HCT116 (cell line): ENCODE results near the gene SPATC1L. TPM values are rescaled to one million over a fixed set of nuclear protein-coding genes. Genes with fewer than 3 reads are reported as not detected.

Experiments used
- ATAC-seq: fragments of 200-7000 bp; cut with Tn5 transposase; 2 replicates; pipeline ENCODE4 v1.9.1; 2020; ENCODE audit warnings: mild to moderate bottlenecking, moderate library complexity
- BruUV-seq: library from RNA; stranded (reverse); fragments of 400-500 nt; replicated peaks from 2 replicates; lab custom pipeline; 2021; lab: Mats Ljungman, UMichigan
- CTCF ChIA-PET: fragments of 300-600 bp; sonication (Branson Sonifier 250); formaldehyde crosslinking; loops from one replicate; lab custom pipeline; 2021; ENCODE audit warnings: antibody characterized with exemption; lab: Charles Lee
- POLR2A ChIA-PET: fragments of 300-600, 350-600 bp; sonication (Branson Sonifier 250); formaldehyde crosslinking; loops from one replicate; lab custom pipeline; 2021; ENCODE audit warnings: antibody characterized with exemption; lab: Charles Lee
- RAD21 ChIA-PET, 2 experiments: fragments of 300-600 bp; sonication (Branson Sonifier 250); formaldehyde crosslinking; loops; one replicate each; lab custom pipeline; 2023; ENCODE audit warnings: low total read pairs in 2 of 2; ENCODE audit not compliant: uncharacterized antibody in 2 of 2, unreplicated experiment in 2 of 2, low non-redundant PET in 1 of 2; lab: Charles Lee
- DNase-seq: peaks from one replicate; pipeline ENCODE4 v3.0.0-alpha.2; 2010; ENCODE audit warnings: low read depth, low spot score
- H2AFZ ChIP-seq: fragments of 200-600 bp; shearing (Covaris generic), sonication (generic); 2 replicates; pipeline ENCODE4 v1.6.1; 2017; ENCODE audit warnings: low read depth, mixed run types, mixed read lengths, antibody characterized with exemption, low read length; ENCODE audit not compliant: poor library complexity, severe bottlenecking
- H3K27ac ChIP-seq: 2 replicates; pipeline ENCODE4 v1.5.1; 2012; ENCODE audit warnings: low read depth, low read length
- H3K27me3 ChIP-seq: fragments of 200-600 bp; sonication (generic); 2 replicates; pipeline ENCODE4 v1.6.1; 2016; ENCODE audit warnings: mixed run types, low read length, mixed read lengths; ENCODE audit not compliant: insufficient read depth
- H3K36me3 ChIP-seq, 2 experiments: fragments of 200-500 bp in 1 of 2; fragments of 200-600 bp in 1 of 2; sonication (Bioruptor generic) in 1 of 2; sonication (generic) in 1 of 2; 2 replicates each; pipeline versions ENCODE4 v1.5.1 to v1.6.1; 2014 to 2016; ENCODE audit warnings: low read length in 2 of 2, inconsistent platforms in 1 of 2, mixed read lengths in 1 of 2, mixed run types in 1 of 2; ENCODE audit not compliant: insufficient read depth in 2 of 2, control insufficient read depth in 1 of 2
- H3K4me1 ChIP-seq, 2 experiments: fragments of 200-600 bp in 1 of 2; sonication (generic) in 1 of 2; 2 replicates each; pipeline versions ENCODE4 v1.5.1 to v1.6.1; 2012 to 2017; ENCODE audit warnings: low read length in 2 of 2, inconsistent platforms in 1 of 2, mild to moderate bottlenecking in 1 of 2, mixed read lengths in 1 of 2, mixed run types in 1 of 2, moderate library complexity in 1 of 2; ENCODE audit not compliant: insufficient read depth in 2 of 2, control insufficient read depth in 1 of 2
- H3K4me2 ChIP-seq: fragments of 200-600 bp; sonication (generic); 2 replicates; pipeline ENCODE4 v1.6.1; 2017; ENCODE audit warnings: mixed run types, low read length, mixed read lengths
- H3K4me3 ChIP-seq, 2 experiments: fragments of 200-600 bp in 1 of 2; sonication (generic) in 1 of 2; replicated peaks in 1 of 2; 2 replicates each; pipeline ENCODE4 v1.5.1; 2011 to 2016; ENCODE audit warnings: low read length in 2 of 2, control low read depth in 1 of 2, low read depth in 1 of 2, mild to moderate bottlenecking in 1 of 2, mixed read lengths in 1 of 2, mixed run types in 1 of 2
- H3K79me2 ChIP-seq: fragments of 200-600 bp; sonication (generic); 2 replicates; pipeline ENCODE4 v1.6.1; 2017; ENCODE audit warnings: mild to moderate bottlenecking, mixed run types, low read length, moderate library complexity, mixed read lengths; ENCODE audit not compliant: insufficient read depth
- H3K9ac ChIP-seq: fragments of 200-600 bp; sonication (generic); 2 replicates; pipeline ENCODE4 v1.6.1; 2016; ENCODE audit warnings: low read length, mixed read lengths
- H3K9me2 ChIP-seq: fragments of 200-600 bp; sonication (generic), shearing (Covaris generic); 2 replicates; pipeline ENCODE4 v1.6.1; 2017; ENCODE audit warnings: mixed run types, mild to moderate bottlenecking, moderate library complexity; ENCODE audit not compliant: insufficient read depth
- H3K9me3 ChIP-seq, 2 experiments: fragments of 200-500 bp in 1 of 2; fragments of 200-600 bp in 1 of 2; sonication (Bioruptor generic) in 1 of 2; sonication (generic) in 1 of 2; 2 replicates each; pipeline ENCODE4 v1.6.1; 2014 to 2017; ENCODE audit warnings: low read length in 2 of 2, mixed read lengths in 2 of 2, inconsistent platforms in 1 of 2, low read depth in 1 of 2, mild to moderate bottlenecking in 1 of 2, mixed run types in 1 of 2, moderate library complexity in 1 of 2; ENCODE audit not compliant: control insufficient read depth in 1 of 2, insufficient read depth in 1 of 2
- H4K20me1 ChIP-seq: fragments of 200-600 bp; sonication (generic), shearing (Covaris generic); 2 replicates; pipeline ENCODE4 v1.6.1; 2017; ENCODE audit warnings: mixed run types, mild to moderate bottlenecking, moderate library complexity; ENCODE audit not compliant: insufficient read depth
- JUND ChIP-seq: IDR thresholded peaks from 2 replicates; pipeline ENCODE4 v1.6.1; 2012
- SRF ChIP-seq: IDR thresholded peaks from 2 replicates; pipeline ENCODE4 v1.6.1; 2012; ENCODE audit warnings: low read depth
- YY1 ChIP-seq: IDR thresholded peaks from 2 replicates; pipeline ENCODE4 v1.6.1; 2011; ENCODE audit warnings: low read length, low read depth, moderate library complexity, mild to moderate bottlenecking; ENCODE audit not compliant: insufficient replicate concordance; ENCODE audit errors: extremely low read depth
- intact Hi-C: fragments of 100-400 bp; cut with micrococcal nuclease; formaldehyde crosslinking; loops from 2 replicates; pipeline ENCODE4 v1.10.0; 2022
- total RNA-seq: library from RNA; stranded (reverse); gene quantifications from one replicate; pipeline ENCODE4 v1.2.1, GENCODE V29; 2021; ENCODE audit not compliant: unreplicated experiment
- TF ChIP-seq, protein P1 (sequence below): IDR thresholded peaks from 2 replicates; pipeline ENCODE4 v1.6.1; 2012
- TF ChIP-seq, protein P2 (sequence below): IDR thresholded peaks from 2 replicates; pipeline ENCODE4 v1.6.1; 2012
- TF ChIP-seq, protein P3 (sequence below): IDR thresholded peaks from 2 replicates; pipeline ENCODE4 v1.6.1; 2012; ENCODE audit warnings: low read depth
- TF ChIP-seq, protein P4 (sequence below): IDR thresholded peaks from 2 replicates; pipeline ENCODE4 v1.6.1; 2011; ENCODE audit warnings: mild to moderate bottlenecking, low read length, moderate library complexity; ENCODE audit not compliant: insufficient replicate concordance; ENCODE audit errors: extremely low read depth

SPATC1L gene
- total RNA-seq, 1 experiment from 2014 or later: 1.3 TPM

DNA sequence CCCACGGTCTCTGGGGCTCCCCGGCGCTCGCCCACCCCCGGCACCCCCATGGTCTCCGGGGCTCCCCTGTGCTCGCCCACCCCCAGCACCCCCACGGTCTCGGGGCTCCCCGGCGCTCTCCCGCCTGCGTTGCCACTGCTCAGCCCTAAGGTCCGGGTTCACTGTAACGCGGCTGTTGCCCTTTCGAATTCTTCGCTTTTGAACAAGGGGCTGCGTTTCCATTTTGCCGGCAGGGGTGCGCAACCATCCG lies 23.7 kb downstream of the SPATC1L start (continued):
- TF ChIP-seq, protein P1, sequence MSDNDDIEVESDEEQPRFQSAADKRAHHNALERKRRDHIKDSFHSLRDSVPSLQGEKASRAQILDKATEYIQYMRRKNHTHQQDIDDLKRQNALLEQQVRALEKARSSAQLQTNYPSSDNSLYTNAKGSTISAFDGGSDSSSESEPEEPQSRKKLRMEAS: no peak
- no peak for TF ChIP-seq SRF

DNA sequence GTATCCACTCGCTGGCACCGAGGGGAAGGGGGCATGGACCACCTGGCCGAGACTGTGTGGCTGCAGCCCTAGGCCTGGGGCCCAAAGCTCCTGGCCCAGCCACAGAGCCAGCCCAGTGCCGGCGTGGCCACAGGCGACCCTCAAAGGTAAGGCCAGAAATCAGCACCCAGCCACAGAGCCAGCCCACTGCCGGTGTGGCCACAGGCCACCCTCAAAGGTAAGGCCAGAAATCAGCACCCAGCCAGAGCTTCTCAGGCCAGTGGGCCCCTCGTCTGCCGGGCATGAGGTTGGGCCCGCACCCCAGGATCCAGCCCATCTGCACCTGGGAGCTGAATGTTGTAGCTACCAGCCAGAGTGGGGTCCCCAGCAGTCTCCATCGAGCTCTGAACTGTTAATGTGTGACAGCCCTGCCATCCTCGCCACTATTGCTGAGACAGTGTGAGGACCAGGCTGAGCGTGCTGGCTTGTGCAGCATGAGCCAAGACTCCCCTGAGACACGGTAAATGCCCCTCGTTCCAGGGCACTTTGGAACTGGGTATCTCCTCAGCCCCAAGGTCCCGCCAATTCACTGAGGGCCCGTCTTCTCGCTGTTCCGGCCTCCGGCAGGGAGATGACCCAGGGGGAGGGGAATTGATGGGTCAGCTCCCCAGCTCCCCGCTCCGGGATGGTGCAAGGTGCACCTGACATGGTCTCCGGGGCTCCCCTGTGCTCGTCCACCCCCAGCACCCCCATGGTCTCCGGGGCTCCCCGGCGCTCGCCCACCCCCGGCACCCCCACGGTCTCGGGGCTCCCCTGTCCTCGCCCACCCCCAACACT lies 24.2 kb downstream of the SPATC1L start:
- Histone ChIP-seq H3K9me3 (no peaks in the 10 kb centered on the region), H2AFZ (no peak overlapping the region), H3K4me2 (no peak overlapping the region), H3K9ac (no peak overlapping the region), H3K27ac (no peak overlapping the region), H3K27me3 (no peaks in the 10 kb centered on the region; the same call in 1 of the 2 replicates), H3K36me3 (no peaks in the 10 kb centered on the region), H3K9me2 (no peaks in the 10 kb centered on the region), H3K79me2 (no peaks in the 10 kb centered on the region), H3K4me1 (no peaks in the 10 kb centered on the region), H4K20me1 (no peaks in the 10 kb centered on the region), H3K4me3 (no peak overlapping the region)
- RAD21 ChIA-PET: no interaction called here
- intact Hi-C loops: no loop called here
- no TSS peak for BruUV-seq
- CTCF ChIA-PET: interaction anchor here (1.3 kb wide), 1 partner anchor 17 kb away, joined by 3 read pairs; no protein-coding TSS in a partner anchor
- no peak for DNase-seq
- no peak for ATAC-seq
- TF ChIP-seq, protein P2, sequence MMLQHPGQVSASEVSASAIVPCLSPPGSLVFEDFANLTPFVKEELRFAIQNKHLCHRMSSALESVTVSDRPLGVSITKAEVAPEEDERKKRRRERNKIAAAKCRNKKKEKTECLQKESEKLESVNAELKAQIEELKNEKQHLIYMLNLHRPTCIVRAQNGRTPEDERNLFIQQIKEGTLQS: no peak
- TF ChIP-seq YY1: no peak
- TF ChIP-seq JUND: no peak
- TF ChIP-seq, protein P3, sequence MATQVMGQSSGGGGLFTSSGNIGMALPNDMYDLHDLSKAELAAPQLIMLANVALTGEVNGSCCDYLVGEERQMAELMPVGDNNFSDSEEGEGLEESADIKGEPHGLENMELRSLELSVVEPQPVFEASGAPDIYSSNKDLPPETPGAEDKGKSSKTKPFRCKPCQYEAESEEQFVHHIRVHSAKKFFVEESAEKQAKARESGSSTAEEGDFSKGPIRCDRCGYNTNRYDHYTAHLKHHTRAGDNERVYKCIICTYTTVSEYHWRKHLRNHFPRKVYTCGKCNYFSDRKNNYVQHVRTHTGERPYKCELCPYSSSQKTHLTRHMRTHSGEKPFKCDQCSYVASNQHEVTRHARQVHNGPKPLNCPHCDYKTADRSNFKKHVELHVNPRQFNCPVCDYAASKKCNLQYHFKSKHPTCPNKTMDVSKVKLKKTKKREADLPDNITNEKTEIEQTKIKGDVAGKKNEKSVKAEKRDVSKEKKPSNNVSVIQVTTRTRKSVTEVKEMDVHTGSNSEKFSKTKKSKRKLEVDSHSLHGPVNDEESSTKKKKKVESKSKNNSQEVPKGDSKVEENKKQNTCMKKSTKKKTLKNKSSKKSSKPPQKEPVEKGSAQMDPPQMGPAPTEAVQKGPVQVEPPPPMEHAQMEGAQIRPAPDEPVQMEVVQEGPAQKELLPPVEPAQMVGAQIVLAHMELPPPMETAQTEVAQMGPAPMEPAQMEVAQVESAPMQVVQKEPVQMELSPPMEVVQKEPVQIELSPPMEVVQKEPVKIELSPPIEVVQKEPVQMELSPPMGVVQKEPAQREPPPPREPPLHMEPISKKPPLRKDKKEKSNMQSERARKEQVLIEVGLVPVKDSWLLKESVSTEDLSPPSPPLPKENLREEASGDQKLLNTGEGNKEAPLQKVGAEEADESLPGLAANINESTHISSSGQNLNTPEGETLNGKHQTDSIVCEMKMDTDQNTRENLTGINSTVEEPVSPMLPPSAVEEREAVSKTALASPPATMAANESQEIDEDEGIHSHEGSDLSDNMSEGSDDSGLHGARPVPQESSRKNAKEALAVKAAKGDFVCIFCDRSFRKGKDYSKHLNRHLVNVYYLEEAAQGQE: no peak
- TF ChIP-seq, protein P4, sequence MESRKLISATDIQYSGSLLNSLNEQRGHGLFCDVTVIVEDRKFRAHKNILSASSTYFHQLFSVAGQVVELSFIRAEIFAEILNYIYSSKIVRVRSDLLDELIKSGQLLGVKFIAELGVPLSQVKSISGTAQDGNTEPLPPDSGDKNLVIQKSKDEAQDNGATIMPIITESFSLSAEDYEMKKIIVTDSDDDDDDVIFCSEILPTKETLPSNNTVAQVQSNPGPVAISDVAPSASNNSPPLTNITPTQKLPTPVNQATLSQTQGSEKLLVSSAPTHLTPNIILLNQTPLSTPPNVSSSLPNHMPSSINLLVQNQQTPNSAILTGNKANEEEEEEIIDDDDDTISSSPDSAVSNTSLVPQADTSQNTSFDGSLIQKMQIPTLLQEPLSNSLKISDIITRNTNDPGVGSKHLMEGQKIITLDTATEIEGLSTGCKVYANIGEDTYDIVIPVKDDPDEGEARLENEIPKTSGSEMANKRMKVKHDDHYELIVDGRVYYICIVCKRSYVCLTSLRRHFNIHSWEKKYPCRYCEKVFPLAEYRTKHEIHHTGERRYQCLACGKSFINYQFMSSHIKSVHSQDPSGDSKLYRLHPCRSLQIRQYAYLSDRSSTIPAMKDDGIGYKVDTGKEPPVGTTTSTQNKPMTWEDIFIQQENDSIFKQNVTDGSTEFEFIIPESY: no peak
- POLR2A ChIA-PET: no interaction called here
